ENCODE results near the gene DENND6A. TPM values are rescaled to one million over a fixed set of nuclear protein-coding genes. Genes with fewer than 3 reads are reported as not detected.
"Not testable (repeated sequence)": the region's sequence is repeated elsewhere in the genome, so short reads cannot be mapped to it uniquely, and the experiment has no call there.

The DENND6A gene
- total RNA-seq, 2 donors from 2014 or later = 5.9 to 9.9 TPM

DNA sequence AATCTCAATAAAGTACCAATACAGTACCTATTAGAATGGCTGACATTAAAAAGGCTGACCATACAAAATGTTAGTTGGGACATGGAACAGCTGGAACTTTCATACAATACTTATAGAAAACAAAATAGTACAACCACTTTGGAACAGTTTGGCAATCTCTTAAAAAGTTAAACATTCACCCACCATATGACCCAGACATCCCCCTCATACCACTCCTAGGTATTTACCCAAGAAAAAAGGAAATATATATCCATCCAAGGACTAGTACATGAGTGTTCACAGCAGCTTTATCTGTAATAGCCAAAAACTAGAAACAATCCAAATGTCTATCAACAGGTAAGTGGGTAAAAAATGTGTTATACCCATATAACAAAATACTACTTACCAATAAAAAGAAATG, 70.5 kb downstream of the DENND6A start:
- no peak overlapping the region for H3K27ac ChIP-seq
- DNase-seq (no peak), ATAC-seq (no peak)
- peaks cover 0 to 4% of the 10 kb centered on the region in 2 donors for H3K36me3 ChIP-seq (replicated peaks in 1 of 2; ENCODE audit: insufficient read depth in 1 of 2, low read depth in 2 of 2)
- no peaks in the 10 kb centered on the region for H3K9me3 ChIP-seq
- H3K27me3 ChIP-seq = no peaks in the 10 kb centered on the region
- intact Hi-C loops (cut with DNase I) = no loop called here
- no peak for TF ChIP-seq POLR2A (IDR thresholded peaks at IDR 0.05)
- TF ChIP-seq, protein P1, sequence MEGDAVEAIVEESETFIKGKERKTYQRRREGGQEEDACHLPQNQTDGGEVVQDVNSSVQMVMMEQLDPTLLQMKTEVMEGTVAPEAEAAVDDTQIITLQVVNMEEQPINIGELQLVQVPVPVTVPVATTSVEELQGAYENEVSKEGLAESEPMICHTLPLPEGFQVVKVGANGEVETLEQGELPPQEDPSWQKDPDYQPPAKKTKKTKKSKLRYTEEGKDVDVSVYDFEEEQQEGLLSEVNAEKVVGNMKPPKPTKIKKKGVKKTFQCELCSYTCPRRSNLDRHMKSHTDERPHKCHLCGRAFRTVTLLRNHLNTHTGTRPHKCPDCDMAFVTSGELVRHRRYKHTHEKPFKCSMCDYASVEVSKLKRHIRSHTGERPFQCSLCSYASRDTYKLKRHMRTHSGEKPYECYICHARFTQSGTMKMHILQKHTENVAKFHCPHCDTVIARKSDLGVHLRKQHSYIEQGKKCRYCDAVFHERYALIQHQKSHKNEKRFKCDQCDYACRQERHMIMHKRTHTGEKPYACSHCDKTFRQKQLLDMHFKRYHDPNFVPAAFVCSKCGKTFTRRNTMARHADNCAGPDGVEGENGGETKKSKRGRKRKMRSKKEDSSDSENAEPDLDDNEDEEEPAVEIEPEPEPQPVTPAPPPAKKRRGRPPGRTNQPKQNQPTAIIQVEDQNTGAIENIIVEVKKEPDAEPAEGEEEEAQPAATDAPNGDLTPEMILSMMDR (IDR thresholded peaks at IDR 0.05) = no peak
- no peak overlapping the region for H3K4me3 ChIP-seq
- no peaks in the 10 kb centered on the region for H3K4me1 ChIP-seq

DNA sequence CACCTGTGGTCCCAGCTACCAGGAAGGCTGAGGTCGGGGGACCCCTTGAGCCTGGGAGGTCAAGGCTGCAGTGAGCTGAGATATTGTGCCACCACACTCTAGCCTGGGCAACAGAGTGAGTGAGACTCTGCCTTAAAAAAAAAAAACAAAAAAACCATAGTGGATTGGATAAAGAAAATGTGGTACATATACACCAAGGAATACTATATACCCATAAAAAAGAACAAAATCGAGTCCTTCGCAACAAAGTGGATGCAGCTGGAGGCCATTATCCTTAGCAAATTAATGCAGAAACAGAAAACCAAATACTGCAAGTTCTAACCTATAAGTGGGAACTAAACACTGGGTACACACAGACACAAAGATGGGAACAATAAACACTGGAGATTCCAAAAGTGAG, 75.1 kb downstream of the DENND6A start:
- intact Hi-C loops (cut with DNase I) = no loop called here
- Histone ChIP-seq H3K4me1 (no peaks in the 10 kb centered on the region), H3K27me3 (no peaks in the 10 kb centered on the region), H3K4me3 (no peak overlapping the region), H3K27ac (no peak overlapping the region), H3K36me3 (replicated peaks in 1 of 2; ENCODE audit: insufficient read depth in 1 of 2, low read depth in 2 of 2) (no peaks in the 10 kb centered on the region), H3K9me3 (no peaks in the 10 kb centered on the region)
- no peak for TF ChIP-seq POLR2A (IDR thresholded peaks at IDR 0.05)
- TF ChIP-seq, protein P1 (IDR thresholded peaks at IDR 0.05) = no peak
- DNase-seq = no peak
- ATAC-seq = no peak
- WGBS, 2 donors = 96 to 100% methylated on average over 3 of the region's 3 CpGs

DNA sequence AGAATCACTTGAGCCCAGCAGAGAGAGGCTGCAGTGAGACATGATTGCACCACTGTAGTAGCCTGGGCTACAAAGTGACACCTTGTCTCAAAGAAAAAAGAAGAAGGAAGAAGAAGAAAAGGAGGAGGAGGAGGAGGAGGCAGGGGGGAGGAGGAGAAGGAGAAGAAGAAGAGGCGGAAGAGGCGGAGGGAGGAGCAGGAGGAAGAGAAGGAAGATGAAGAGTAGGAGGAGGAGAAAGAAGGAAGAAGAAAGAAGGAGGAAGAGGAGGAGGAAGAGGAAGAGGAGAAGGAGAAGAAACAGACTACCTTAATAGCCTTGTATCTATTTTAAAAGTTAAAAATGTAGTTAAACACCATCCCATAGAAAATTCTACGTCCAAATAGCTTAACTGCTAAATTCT, 76.6 kb downstream of the DENND6A start:
- DNase-seq (no peak), ATAC-seq (no peak)
- Histone ChIP-seq H3K9me3 (no peaks in the 10 kb centered on the region), H3K36me3 (replicated peaks in 1 of 2; ENCODE audit: insufficient read depth in 1 of 2, low read depth in 2 of 2) (no peaks in the 10 kb centered on the region), H3K4me1 (no peaks in the 10 kb centered on the region), H3K27ac (no peak overlapping the region), H3K27me3 (no peaks in the 10 kb centered on the region), H3K4me3 (no peak overlapping the region)
- TF ChIP-seq, protein P1 (IDR thresholded peaks at IDR 0.05) = no peak
- TF ChIP-seq POLR2A (IDR thresholded peaks at IDR 0.05) = no peak
- 81 to 85% methylated on average over 3 of the region's 3 CpGs for WGBS, 2 donors
- intact Hi-C loops (cut with DNase I) = no loop called here

DNA sequence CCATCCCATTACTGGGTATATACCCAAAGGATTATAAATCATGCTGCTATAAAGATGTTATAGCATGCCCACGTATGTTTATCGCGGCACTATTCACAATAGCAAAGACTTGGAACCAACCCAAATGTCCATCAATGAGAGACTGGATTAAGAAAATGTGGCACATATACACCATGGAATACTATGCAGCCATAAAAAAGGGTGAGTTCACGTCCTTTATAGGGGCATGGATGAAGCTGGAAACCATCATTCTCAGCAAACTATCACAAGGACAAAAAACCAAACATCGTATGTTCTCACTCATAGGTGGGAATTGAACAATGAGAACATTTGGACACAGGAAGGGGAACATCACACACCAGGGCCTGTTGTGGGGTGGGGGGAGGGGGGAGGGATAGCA, 81.0 kb downstream of the DENND6A start:
- H3K4me1 ChIP-seq; intact Hi-C loops (cut with DNase I); H3K4me3 ChIP-seq; H3K27me3 ChIP-seq; DNase-seq; H3K27ac ChIP-seq; H3K9me3 ChIP-seq; H3K36me3 ChIP-seq (replicated peaks in 1 of 2; ENCODE audit: insufficient read depth in 1 of 2, low read depth in 2 of 2); ATAC-seq: not testable (repeated sequence)
- 92 to 98% methylated on average over 5 of the region's 5 CpGs for WGBS, 2 donors

DNA sequence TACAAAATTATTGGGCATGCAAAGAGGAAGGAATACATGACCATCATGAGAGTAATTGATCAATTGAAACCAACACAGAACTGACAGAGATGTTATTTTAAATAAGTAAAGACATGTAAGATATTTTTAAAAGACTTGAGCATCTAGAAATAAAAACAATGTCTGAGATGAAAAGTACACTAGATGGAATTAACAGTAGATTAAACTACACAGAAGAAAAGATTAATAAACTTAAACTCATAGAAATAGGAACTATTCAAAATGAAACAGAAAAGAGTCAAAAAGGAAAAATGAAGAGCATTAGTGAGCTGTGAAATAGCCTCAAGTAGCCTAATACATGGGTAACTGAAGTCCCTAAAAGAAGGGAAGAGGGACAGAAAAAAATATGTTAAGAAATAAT, 87.2 kb downstream of the DENND6A start:
- Histone ChIP-seq H3K27me3 (no peaks in the 10 kb centered on the region), H3K4me1 (no peaks in the 10 kb centered on the region), H3K4me3 (no peak overlapping the region), H3K27ac (no peak overlapping the region), H3K9me3 (peaks cover 0 to 6% (median 0%) of the 10 kb centered on the region in 3 donors), H3K36me3 (replicated peaks in 1 of 2; ENCODE audit: insufficient read depth in 1 of 2, low read depth in 2 of 2) (no peaks in the 10 kb centered on the region)
- intact Hi-C loops (cut with DNase I) = no loop called here
- ATAC-seq (no peak), DNase-seq (no peak)
- TF ChIP-seq, protein P1 (IDR thresholded peaks at IDR 0.05) = no peak
- TF ChIP-seq POLR2A (IDR thresholded peaks at IDR 0.05) = no peak

Measured in body of pancreas (tissue), 4 donors.